Esophagus squamous epithelium (tissue), 4 donors: ENCODE measurements around the gene SELL.

Experiments used
- CTCF ChIP-seq, 6 experiments: fragments of 450-650 bp in 4 of 6; fragments of 200-600 bp in 2 of 6; sonication (generic) in 2 of 6; IDR thresholded peaks; one replicate each; pipeline ENCODE4 v1.5.1; 2016 to 2019; ENCODE audit warnings: antibody characterized with exemption in 6 of 6, mild to moderate bottlenecking in 4 of 6, moderate library complexity in 4 of 6
- POLR2A ChIP-seq, 4 donors: fragments of 450-650 bp; IDR thresholded peaks; one replicate each; pipeline ENCODE4 v1.6.1; 2017; ENCODE audit warnings: antibody characterized with exemption in 4 of 4, mild to moderate bottlenecking in 4 of 4, moderate library complexity in 3 of 4

- TF ChIP-seq CTCF (IDR thresholded peaks at IDR 0.05) (no peak), POLR2A (IDR thresholded peaks at IDR 0.05) (no peak)
Observed at GRCh38 chr1:169698976-169699375, 12.4 kb downstream of the SELL start.
